ENCODE measurements around the gene SESN1.

SESN1 gene

DNA sequence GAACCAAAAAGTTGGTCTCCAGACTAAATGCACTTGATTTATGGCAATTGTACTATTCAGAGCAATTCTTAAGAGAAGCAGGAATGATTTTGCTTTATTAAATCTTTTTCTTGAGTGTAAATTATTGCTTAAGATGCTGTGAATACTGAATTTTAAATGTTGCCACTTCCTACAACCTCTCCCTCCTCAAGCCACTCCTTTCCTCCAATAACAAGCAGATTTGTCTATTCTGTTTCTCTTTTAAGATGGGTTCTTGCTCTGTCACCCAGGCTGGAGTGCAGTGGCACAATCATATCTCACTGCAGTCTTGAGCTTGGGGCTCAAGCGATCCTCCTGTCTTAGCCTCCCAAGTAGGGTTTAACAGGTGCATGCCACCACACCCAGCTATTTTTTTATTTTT, 65.3 kb downstream of the SESN1 start:
- H3K4me3 ChIP-seq (ENCODE audit: low read length): no peak overlapping the region
- TF ChIP-seq, protein P1, sequence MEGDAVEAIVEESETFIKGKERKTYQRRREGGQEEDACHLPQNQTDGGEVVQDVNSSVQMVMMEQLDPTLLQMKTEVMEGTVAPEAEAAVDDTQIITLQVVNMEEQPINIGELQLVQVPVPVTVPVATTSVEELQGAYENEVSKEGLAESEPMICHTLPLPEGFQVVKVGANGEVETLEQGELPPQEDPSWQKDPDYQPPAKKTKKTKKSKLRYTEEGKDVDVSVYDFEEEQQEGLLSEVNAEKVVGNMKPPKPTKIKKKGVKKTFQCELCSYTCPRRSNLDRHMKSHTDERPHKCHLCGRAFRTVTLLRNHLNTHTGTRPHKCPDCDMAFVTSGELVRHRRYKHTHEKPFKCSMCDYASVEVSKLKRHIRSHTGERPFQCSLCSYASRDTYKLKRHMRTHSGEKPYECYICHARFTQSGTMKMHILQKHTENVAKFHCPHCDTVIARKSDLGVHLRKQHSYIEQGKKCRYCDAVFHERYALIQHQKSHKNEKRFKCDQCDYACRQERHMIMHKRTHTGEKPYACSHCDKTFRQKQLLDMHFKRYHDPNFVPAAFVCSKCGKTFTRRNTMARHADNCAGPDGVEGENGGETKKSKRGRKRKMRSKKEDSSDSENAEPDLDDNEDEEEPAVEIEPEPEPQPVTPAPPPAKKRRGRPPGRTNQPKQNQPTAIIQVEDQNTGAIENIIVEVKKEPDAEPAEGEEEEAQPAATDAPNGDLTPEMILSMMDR (conservative IDR thresholded peaks at IDR 0.05; ENCODE audit: low read depth, low read length): no peak
- no peak for DNase-seq (ENCODE audit: low read depth)

DNA sequence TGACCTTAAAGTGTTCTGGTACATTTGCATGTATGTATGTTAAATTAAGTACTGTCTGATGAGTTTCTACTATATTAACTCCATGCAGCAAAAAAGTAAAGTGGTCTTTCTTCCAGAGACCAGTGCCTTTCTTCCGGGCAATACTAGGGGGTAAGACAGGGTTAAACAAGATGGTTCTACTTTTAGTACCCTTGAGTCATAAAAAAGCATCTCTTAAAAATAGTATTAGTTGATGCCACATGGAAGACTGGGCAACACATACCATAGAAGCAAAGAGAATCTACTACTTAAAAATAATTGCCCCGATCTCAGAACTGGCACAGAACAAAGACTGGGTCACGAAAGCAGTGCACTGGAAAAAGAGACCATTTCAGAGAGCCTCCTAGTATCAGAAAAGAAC, 66.2 kb downstream of the SESN1 start:
- TF ChIP-seq, protein P1 (conservative IDR thresholded peaks at IDR 0.05; ENCODE audit: low read depth, low read length): no peak
- no peak for DNase-seq (ENCODE audit: low read depth)
- H3K4me3 ChIP-seq (ENCODE audit: low read length): no peak overlapping the region

DNA sequence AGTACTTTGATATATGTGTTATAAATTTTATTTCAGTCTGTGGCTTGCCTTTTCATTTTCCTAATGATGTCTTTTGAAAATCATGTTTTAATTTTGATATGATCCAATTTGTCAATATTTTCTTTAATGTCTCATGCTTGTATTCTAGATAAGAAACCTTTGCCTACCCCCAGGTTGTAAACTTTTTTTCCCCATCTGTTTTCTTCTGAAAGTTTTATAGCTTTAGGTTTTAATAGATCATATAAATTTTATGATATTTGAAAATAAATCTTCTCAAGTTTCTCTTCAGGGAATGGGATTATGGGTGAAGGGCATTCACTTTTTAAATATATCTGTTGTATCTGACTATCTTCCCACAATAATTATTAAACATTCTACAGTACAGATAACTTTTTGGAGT, 66.7 kb downstream of the SESN1 start:
- DNase-seq (ENCODE audit: low read depth): no peak
- TF ChIP-seq, protein P1 (conservative IDR thresholded peaks at IDR 0.05; ENCODE audit: low read depth, low read length): no peak
- no peak overlapping the region for H3K4me3 ChIP-seq (ENCODE audit: low read length)

DNA sequence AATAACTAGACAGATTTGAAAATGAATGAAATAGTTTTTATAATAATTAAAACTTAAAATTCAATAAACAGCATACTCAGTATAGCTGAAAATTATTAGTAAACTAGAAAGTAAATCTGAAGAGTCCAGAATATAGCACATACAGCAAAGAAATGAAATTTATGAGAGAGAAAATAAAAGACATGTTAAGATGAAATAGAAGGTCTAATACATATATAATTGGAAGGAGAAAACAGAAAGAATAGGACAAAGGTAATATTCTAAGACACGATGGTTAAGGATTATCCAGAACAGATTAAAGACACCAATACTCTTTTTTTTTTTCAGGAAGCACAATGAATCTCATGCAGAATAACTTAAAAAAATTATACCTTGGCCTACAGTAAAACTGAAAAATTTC, 69.0 kb downstream of the SESN1 start:
- TF ChIP-seq, protein P1 (conservative IDR thresholded peaks at IDR 0.05; ENCODE audit: low read depth, low read length): no peak
- no peak for DNase-seq (ENCODE audit: low read depth)
- no peak overlapping the region for H3K4me3 ChIP-seq (ENCODE audit: low read length)

DNA sequence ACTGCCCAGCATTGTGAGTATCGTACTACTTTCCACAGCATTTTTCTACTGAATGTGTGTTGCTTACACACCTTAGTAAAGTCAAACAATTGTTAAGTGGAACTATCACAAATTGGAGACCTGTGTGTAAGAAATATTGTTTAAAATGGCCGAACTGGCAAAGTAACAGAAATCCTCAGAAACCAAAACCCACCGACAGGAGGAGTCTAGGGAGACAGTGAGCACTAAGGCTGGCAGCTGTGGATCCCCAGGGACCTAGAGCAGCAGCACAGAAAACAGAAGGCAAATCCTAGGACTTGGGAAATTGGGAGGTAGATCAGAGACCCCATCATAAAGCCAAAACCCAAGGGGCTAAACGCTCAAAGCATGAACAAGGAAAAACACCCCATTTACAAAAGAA, 69.9 kb downstream of the SESN1 start:
- DNase-seq (ENCODE audit: low read depth): no peak
- TF ChIP-seq, protein P1 (conservative IDR thresholded peaks at IDR 0.05; ENCODE audit: low read depth, low read length): peak; percentile 14
- H3K4me3 ChIP-seq (ENCODE audit: low read length): no peak overlapping the region

DNA sequence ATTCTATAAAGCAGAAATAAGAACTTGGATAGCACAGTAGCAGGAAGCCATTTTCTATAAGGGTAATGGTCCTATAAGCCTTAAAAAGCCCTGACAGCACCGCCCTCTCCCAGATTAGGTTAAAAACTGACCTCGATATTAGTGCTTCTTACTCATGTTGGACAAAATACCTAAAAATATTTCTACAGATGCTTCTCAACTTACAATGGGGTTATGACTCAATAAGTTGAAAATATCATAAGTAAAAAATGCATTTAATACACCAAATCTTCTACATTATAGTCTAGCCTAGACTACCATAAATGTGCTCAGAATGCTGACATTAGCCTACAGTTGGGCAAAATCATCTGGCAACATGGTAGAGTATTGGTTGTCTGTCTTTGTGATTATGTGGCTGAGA, 70.3 kb downstream of the SESN1 start:
- TF ChIP-seq, protein P1 (conservative IDR thresholded peaks at IDR 0.05; ENCODE audit: low read depth, low read length): no peak
- no peak for DNase-seq (ENCODE audit: low read depth)

DNA sequence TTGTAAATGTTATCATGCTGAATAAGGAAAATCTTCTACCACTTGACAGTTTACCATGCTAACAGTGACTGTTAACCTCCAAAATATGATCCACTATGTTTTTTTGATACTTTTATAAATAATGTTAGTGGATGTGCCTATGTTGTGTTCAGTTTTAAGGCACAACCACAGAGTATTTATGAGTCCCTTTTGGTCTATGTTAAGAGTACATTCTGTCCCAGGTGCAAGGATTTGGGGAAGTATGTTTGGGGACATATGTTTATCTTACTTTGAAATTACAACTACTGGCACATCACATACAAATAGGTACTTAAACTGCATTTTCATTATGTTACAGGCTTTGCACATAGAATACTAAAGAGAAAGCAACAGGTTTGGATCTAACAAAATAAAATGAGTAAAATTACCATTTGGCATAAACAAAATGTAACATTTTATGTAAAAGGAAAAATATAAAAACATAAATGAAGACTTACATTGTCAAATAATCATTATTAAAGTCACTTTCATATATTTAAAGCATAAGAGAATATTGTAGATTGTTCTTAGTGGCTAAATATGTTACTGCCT, 71.2 kb downstream of the SESN1 start:
- TF ChIP-seq, protein P1 (conservative IDR thresholded peaks at IDR 0.05; ENCODE audit: low read depth, low read length): no peak
- H3K4me3 ChIP-seq (ENCODE audit: low read length): no peak overlapping the region
- no peak for DNase-seq (ENCODE audit: low read depth)

More for the DNA sequence above, 70.3 kb downstream of the SESN1 start:
- no peak overlapping the region for H3K4me3 ChIP-seq (ENCODE audit: low read length)
